Upper lobe of left lung (tissue), 4 donors: ENCODE data around the gene CAMK1G.

Source experiments
- POLR2A ChIP-seq, 4 donors: fragments of 450-650 bp; IDR thresholded peaks; one replicate each; pipeline ENCODE4 v1.5.1; 2016 to 2017; ENCODE audit warnings: antibody characterized with exemption in 4 of 4, mild to moderate bottlenecking in 2 of 4
- POLR2AphosphoS5 ChIP-seq, 2 donors: sonication (generic); formaldehyde crosslinking; IDR thresholded peaks; one replicate each; pipeline ENCODE4 v1.5.1; 2017; ENCODE audit warnings: antibody characterized with exemption in 2 of 2
- TF ChIP-seq, protein P1 (sequence below), 6 experiments: fragments of 450-650 bp in 4 of 6; fragments of 200-600 bp in 2 of 6; sonication (generic) in 2 of 6; IDR thresholded peaks; one replicate each; pipeline ENCODE4 v1.5.1; 2016 to 2019; ENCODE audit warnings: antibody characterized with exemption in 6 of 6

DNA sequence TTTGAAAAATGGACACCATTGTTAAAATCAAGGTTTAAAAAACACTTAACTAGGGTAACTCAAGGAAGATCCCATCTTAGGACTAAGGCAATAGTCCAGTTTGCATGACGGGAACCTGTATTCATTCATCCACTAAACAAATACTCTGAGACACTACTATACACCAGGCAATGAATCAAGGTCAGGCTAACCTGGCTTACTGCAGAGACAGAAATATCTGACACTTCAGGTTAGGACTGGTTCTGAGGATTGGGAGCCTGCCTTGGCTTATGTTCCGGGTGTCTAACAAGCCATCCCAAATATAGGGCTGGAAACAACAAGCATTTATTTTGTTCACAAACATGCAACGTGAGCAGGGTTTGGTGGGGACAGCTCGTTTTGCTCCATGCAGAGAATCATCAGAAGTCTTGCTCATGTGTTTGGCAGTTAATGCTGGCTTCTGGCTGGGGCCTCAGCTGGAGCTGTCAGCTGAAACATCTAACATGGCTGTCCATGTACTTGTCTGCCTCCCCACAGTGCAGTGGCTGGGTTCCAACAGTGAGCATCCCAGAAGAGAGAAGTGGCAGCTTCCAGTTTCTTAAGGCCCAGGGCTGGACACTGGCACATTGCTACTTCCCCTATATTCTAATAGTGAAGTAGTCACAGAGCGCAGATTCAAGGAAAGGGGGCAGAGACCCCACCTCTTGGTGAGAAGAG lies 37.0 kb upstream of the CAMK1G start:
- TF ChIP-seq, protein P1, sequence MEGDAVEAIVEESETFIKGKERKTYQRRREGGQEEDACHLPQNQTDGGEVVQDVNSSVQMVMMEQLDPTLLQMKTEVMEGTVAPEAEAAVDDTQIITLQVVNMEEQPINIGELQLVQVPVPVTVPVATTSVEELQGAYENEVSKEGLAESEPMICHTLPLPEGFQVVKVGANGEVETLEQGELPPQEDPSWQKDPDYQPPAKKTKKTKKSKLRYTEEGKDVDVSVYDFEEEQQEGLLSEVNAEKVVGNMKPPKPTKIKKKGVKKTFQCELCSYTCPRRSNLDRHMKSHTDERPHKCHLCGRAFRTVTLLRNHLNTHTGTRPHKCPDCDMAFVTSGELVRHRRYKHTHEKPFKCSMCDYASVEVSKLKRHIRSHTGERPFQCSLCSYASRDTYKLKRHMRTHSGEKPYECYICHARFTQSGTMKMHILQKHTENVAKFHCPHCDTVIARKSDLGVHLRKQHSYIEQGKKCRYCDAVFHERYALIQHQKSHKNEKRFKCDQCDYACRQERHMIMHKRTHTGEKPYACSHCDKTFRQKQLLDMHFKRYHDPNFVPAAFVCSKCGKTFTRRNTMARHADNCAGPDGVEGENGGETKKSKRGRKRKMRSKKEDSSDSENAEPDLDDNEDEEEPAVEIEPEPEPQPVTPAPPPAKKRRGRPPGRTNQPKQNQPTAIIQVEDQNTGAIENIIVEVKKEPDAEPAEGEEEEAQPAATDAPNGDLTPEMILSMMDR (IDR thresholded peaks at IDR 0.05) = no peak
- no peak for TF ChIP-seq POLR2A (IDR thresholded peaks at IDR 0.05)
- no peak for TF ChIP-seq POLR2AphosphoS5 (IDR thresholded peaks at IDR 0.05)
